M059J (cell line): Measurements from ENCODE around the gene TSKS. TPM values are rescaled to one million over a fixed set of nuclear protein-coding genes. Genes with fewer than 3 reads are reported as not detected.

Experiments
- DNase-seq: peaks from one replicate; pipeline ENCODE4 v3.0.0-alpha.2; 2012; ENCODE audit warnings: low read depth
- total RNA-seq: library from RNA; depleted of rRNA; stranded (reverse); fragments of >200 nt; shearing (Covaris generic); gene quantifications from 2 replicates; pipeline ENCODE4 v1.2.3, GENCODE V29; 2014; rRNA removed

Gene TSKS
- total RNA-seq, 1 experiment from 2014 or later, result not detected

- peak; percentile 52 for DNase-seq
Observed at GRCh38 chr19:49718511-49718910, 44.6 kb downstream of the TSKS start.

- peak; percentile 26 for DNase-seq
Observed at GRCh38 chr19:49716154-49716553, 47.0 kb downstream of the TSKS start.

GRCh38 chr19:49713236-49713845, 49.8 kb downstream of the TSKS start:
- no peak for DNase-seq

- no peak for DNase-seq
Observed at GRCh38 chr19:49712397-49712859, 50.7 kb downstream of the TSKS start.

- DNase-seq, result peak; percentile 87
Observed at GRCh38 chr19:49710372-49710951, 52.6 kb downstream of the TSKS start.

GRCh38 chr19:49705919-49706318, 57.2 kb downstream of the TSKS start:
- DNase-seq, result no peak

GRCh38 chr19:49704888-49705642, 58.0 kb downstream of the TSKS start:
- no peak for DNase-seq

- DNase-seq, result no peak
Observed at GRCh38 chr19:49701271-49701786, 61.8 kb downstream of the TSKS start.

GRCh38 chr19:49700563-49700962, 62.5 kb downstream of the TSKS start:
- DNase-seq, result no peak

GRCh38 chr19:49699364-49699763, 63.7 kb downstream of the TSKS start:
- DNase-seq, result no peak

- no peak for DNase-seq
Observed at GRCh38 chr19:49696865-49697264, 66.2 kb downstream of the TSKS start.

- no peak for DNase-seq
Observed at GRCh38 chr19:49696115-49696514, 67.0 kb downstream of the TSKS start.

GRCh38 chr19:49692147-49692506, 71.0 kb downstream of the TSKS start:
- DNase-seq, result no peak

- peak; percentile 79 for DNase-seq
Observed at GRCh38 chr19:49691243-49692146, 71.6 kb downstream of the TSKS start.

GRCh38 chr19:49690656-49691242, 72.4 kb downstream of the TSKS start, which contains the start of gene CPT1C:
TSS of gene CPT1C (plus strand) at chr19:49691116. CDS start at chr19:49692253, 1,137 bp downstream.
- peak; percentile 91 for DNase-seq

GRCh38 chr19:49690079-49690655, 72.9 kb downstream of the TSKS start:
- no peak for DNase-seq

Other genes with a start within 250 kb of the TSKS start
- gene RCN3, start 235.3 kb downstream of the TSKS start, total RNA-seq, result 36.5 and 52.5 TPM in 2 replicates
- gene NOSIP, start 182.8 kb downstream of the TSKS start, total RNA-seq, result 122 and 129 TPM in 2 replicates
- gene PRRG2, start 182.0 kb downstream of the TSKS start, total RNA-seq, result 0.17 TPM in 1 of 2 replicates, not detected in the other
- 1.3 and 4.5 TPM in 2 replicates for gene PRR12, start 172.1 kb downstream of the TSKS start, total RNA-seq
- 28.9 and 43.3 TPM in 2 replicates for gene RRAS, start 123.2 kb downstream of the TSKS start, total RNA-seq
- 9.9 and 26.5 TPM in 2 replicates for gene SCAF1, start 121.1 kb downstream of the TSKS start, total RNA-seq
- 146 and 186 TPM in 2 replicates for gene IRF3, start 97.4 kb downstream of the TSKS start, total RNA-seq
- gene BCL2L12, start 97.4 kb downstream of the TSKS start, total RNA-seq, result 6.3 and 14.1 TPM in 2 replicates
- gene PRMT1, start 86.0 kb downstream of the TSKS start, total RNA-seq, result 208 and 209 TPM in 2 replicates
- gene ADM5, start 73.7 kb downstream of the TSKS start, total RNA-seq, result 0.20 and 0.34 TPM in 2 replicates
- 21.1 and 26.7 TPM in 2 replicates for gene CPT1C, start 72.2 kb downstream of the TSKS start, total RNA-seq
- gene AP2A1, start 3.7 kb upstream of the TSKS start, total RNA-seq, result 74.4 and 113 TPM in 2 replicates
- gene FUZ, start 50.0 kb upstream of the TSKS start, total RNA-seq, result 23.2 and 28.6 TPM in 2 replicates
- 30.2 and 45.6 TPM in 2 replicates for gene MED25, start 55.0 kb upstream of the TSKS start, total RNA-seq
- 94.0 and 107 TPM in 2 replicates for gene PTOV1, start 87.9 kb upstream of the TSKS start, total RNA-seq
- 19.1 and 23.9 TPM in 2 replicates for gene PNKP, start 104.3 kb upstream of the TSKS start, total RNA-seq
- gene AKT1S1, start 114.0 kb upstream of the TSKS start, total RNA-seq, result 13.6 and 14.8 TPM in 2 replicates
- 8.3 and 12.2 TPM in 2 replicates for gene TBC1D17, start 114.4 kb upstream of the TSKS start, total RNA-seq
- gene IL4I1, start 133.6 kb upstream of the TSKS start, total RNA-seq, result 5.9 and 12.5 TPM in 2 replicates
- gene ATF5, start 165.9 kb upstream of the TSKS start, total RNA-seq, result 18.9 and 20.5 TPM in 2 replicates
- 70.5 and 96.0 TPM in 2 replicates for gene NUP62, start 166.2 kb upstream of the TSKS start, total RNA-seq
- gene SIGLEC11, start 197.9 kb upstream of the TSKS start, total RNA-seq, result not detected in 2 replicates